Measurements from ENCODE around the gene TPCN2.

- TF ChIP-seq, protein P1, sequence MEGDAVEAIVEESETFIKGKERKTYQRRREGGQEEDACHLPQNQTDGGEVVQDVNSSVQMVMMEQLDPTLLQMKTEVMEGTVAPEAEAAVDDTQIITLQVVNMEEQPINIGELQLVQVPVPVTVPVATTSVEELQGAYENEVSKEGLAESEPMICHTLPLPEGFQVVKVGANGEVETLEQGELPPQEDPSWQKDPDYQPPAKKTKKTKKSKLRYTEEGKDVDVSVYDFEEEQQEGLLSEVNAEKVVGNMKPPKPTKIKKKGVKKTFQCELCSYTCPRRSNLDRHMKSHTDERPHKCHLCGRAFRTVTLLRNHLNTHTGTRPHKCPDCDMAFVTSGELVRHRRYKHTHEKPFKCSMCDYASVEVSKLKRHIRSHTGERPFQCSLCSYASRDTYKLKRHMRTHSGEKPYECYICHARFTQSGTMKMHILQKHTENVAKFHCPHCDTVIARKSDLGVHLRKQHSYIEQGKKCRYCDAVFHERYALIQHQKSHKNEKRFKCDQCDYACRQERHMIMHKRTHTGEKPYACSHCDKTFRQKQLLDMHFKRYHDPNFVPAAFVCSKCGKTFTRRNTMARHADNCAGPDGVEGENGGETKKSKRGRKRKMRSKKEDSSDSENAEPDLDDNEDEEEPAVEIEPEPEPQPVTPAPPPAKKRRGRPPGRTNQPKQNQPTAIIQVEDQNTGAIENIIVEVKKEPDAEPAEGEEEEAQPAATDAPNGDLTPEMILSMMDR (IDR thresholded peaks at IDR 0.05 in 4 of 5, conservative IDR thresholded peaks at IDR 0.05 in 1 of 5), result no peak
- TF ChIP-seq POLR2A (IDR thresholded peaks at IDR 0.05), result no peak
Measured at GRCh38 chr11:69145050-69145380, 96.3 kb downstream of the TPCN2 start.

All from gastrocnemius medialis (tissue), 4 donors.